ENCODE results near the gene IRF2.

DNA sequence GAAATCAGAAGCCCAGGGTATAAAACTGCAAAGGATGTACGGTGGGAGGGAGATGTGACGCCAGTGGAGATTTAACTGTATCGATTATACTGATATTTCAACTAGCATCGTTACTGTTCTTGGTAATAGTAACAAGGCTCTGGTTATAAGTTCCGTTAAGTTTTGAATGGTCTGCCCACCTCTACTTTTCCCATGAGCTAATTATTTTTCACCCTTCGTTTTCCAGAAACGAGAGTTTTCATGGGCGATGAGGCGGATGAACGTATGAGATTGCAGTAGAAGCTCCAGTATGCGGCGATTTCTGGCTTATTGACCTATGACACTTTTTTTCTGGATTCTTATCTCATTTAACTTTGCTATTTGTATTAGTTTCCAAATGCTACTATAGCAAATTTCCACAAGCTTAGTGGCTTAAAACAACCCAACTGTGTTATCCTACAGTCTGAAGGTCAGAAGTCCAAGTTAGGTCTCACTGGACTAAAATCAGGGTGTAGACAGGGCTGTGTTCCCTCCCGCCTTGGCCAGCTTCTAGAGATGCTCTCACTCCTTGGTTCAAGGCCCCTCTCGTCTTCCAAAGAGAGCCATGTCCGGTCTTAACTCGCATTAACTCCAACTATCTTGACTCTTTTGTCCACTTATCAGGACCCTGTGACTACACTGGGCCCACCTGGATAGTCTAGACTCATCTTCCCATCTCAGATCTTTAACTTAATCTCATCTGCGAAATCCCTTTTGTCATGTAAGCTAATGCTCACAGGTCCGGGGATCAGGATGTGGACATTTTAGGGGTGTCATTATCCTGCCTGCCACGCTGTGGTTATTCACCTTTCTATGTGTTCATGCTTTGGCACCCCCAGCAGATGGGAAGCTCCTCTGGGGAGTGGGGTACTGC lies 122.5 kb downstream of the IRF2 start:
- TF ChIP-seq CTCF (IDR thresholded peaks at IDR 0.05) (no peak), EP300 (IDR thresholded peaks at IDR 0.05) (no peak)
